Glutamatergic neuron (in vitro differentiated cells): ENCODE data around the gene NISCH. TPM values are rescaled to one million over a fixed set of nuclear protein-coding genes. Genes with fewer than 3 reads are reported as not detected.
A peak's percentile ranks its signal among the peaks of the same experiment; 100 is the strongest.

Source experiments
- DNase-seq: peaks from one replicate; pipeline ENCODE4 v3.0.0; 2022
- H3K27ac Mint-ChIP-seq: one replicate; pipeline ENCODE4 v1.8.0; 2020; ENCODE audit warnings: mild to moderate bottlenecking, mixed read lengths, inconsistent platforms; ENCODE audit not compliant: unreplicated experiment
- H3K27me3 Mint-ChIP-seq: one replicate; pipeline ENCODE4 v1.8.0; 2020; ENCODE audit warnings: mild to moderate bottlenecking, moderate library complexity, mixed read lengths, inconsistent platforms; ENCODE audit not compliant: unreplicated experiment
- H3K36me3 Mint-ChIP-seq: one replicate; pipeline ENCODE4 v1.8.0; 2020; ENCODE audit warnings: mild to moderate bottlenecking, mixed read lengths, inconsistent platforms; ENCODE audit not compliant: unreplicated experiment
- H3K4me1 Mint-ChIP-seq: one replicate; pipeline ENCODE4 v1.8.0; 2020; ENCODE audit warnings: mild to moderate bottlenecking, low read depth, mixed read lengths, inconsistent platforms; ENCODE audit not compliant: unreplicated experiment
- H3K4me3 Mint-ChIP-seq: one replicate; pipeline ENCODE4 v1.8.0; 2020; ENCODE audit warnings: mild to moderate bottlenecking, mixed read lengths, inconsistent platforms; ENCODE audit not compliant: unreplicated experiment
- H3K9me3 Mint-ChIP-seq: one replicate; pipeline ENCODE4 v1.8.0; 2020; ENCODE audit warnings: mild to moderate bottlenecking, moderate library complexity, mixed read lengths, inconsistent platforms; ENCODE audit not compliant: unreplicated experiment
- total RNA-seq: library from RNA; stranded (reverse); fragmentation: NEBNext Ultra II Directional; extraction: Animal tissue kit (Norgen Biotek cat#: 25700); gene quantifications from one replicate; pipeline ENCODE4 v1.2.1, GENCODE V29; 2021; ENCODE audit not compliant: unreplicated experiment
- TF ChIP-seq, protein P1 (sequence below): fragments of 200-600 bp; sonication (generic); IDR thresholded peaks from one replicate; pipeline ENCODE4 v1.5.0; 2021; ENCODE audit not compliant: partially characterized antibody, unreplicated experiment

NISCH gene
- total RNA-seq, 1 donor from 2014 or later: 280 TPM

GRCh38 chr3:52490035-52490938, 34.9 kb downstream of the NISCH start:
- H3K36me3 Mint-ChIP-seq: no peaks in the 10 kb centered on the region
- H3K9me3 Mint-ChIP-seq: peaks cover 6% of the 10 kb centered on the region
- peak overlapping the region; percentile 33 for H3K27ac Mint-ChIP-seq
- H3K4me3 Mint-ChIP-seq: no peak overlapping the region
- peaks cover 10% of the 10 kb centered on the region for H3K4me1 Mint-ChIP-seq
- no peak for DNase-seq
- H3K27me3 Mint-ChIP-seq: peaks cover 6% of the 10 kb centered on the region
- TF ChIP-seq, protein P1, sequence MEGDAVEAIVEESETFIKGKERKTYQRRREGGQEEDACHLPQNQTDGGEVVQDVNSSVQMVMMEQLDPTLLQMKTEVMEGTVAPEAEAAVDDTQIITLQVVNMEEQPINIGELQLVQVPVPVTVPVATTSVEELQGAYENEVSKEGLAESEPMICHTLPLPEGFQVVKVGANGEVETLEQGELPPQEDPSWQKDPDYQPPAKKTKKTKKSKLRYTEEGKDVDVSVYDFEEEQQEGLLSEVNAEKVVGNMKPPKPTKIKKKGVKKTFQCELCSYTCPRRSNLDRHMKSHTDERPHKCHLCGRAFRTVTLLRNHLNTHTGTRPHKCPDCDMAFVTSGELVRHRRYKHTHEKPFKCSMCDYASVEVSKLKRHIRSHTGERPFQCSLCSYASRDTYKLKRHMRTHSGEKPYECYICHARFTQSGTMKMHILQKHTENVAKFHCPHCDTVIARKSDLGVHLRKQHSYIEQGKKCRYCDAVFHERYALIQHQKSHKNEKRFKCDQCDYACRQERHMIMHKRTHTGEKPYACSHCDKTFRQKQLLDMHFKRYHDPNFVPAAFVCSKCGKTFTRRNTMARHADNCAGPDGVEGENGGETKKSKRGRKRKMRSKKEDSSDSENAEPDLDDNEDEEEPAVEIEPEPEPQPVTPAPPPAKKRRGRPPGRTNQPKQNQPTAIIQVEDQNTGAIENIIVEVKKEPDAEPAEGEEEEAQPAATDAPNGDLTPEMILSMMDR: no peak

DNA sequence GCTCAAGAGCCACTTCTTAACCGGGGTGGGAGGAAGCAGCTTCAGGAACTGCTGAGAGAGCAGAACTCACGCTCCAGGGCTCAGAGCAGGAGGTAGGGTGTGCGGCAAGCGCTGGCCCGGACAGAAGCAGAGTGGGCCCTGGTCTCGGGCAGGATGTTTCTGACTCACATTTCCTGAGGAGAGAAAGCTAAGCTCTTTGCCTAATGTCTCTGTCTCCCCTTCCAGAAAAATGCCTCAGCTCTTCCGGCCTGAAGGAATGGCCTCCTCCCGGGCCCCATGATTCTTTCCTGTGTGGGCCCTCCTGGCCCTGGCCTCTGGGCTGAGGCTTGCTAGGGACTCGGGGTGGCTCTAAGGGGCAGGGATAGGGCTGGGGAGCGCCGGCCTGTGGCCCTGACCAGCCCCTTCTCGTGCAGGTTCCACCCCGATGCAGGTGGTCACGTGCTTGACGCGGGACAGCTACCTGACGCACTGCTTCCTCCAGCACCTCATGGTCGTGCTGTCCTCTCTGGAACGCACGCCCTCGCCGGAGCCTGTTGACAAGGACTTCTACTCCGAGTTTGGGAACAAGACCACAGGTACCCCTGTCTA, 35.6 kb downstream of the NISCH start:
- Mint-ChIP-seq H3K36me3 (no peaks in the 10 kb centered on the region), H3K27ac (no peak overlapping the region), H3K9me3 (peaks cover 6% of the 10 kb centered on the region), H3K27me3 (peaks cover 6% of the 10 kb centered on the region), H3K4me3 (no peak overlapping the region), H3K4me1 (peaks cover 10% of the 10 kb centered on the region)
- TF ChIP-seq, protein P1: no peak
- no peak for DNase-seq

GRCh38 chr3:52492059-52492458, 36.7 kb downstream of the NISCH start:
- peaks cover 10% of the 10 kb centered on the region for H3K4me1 Mint-ChIP-seq
- H3K4me3 Mint-ChIP-seq: no peak overlapping the region
- no peaks in the 10 kb centered on the region for H3K36me3 Mint-ChIP-seq
- DNase-seq: no peak
- H3K27me3 Mint-ChIP-seq: peaks cover 10% of the 10 kb centered on the region
- TF ChIP-seq, protein P1: no peak
- peaks cover 6% of the 10 kb centered on the region for H3K9me3 Mint-ChIP-seq
- no peak overlapping the region for H3K27ac Mint-ChIP-seq

DNA sequence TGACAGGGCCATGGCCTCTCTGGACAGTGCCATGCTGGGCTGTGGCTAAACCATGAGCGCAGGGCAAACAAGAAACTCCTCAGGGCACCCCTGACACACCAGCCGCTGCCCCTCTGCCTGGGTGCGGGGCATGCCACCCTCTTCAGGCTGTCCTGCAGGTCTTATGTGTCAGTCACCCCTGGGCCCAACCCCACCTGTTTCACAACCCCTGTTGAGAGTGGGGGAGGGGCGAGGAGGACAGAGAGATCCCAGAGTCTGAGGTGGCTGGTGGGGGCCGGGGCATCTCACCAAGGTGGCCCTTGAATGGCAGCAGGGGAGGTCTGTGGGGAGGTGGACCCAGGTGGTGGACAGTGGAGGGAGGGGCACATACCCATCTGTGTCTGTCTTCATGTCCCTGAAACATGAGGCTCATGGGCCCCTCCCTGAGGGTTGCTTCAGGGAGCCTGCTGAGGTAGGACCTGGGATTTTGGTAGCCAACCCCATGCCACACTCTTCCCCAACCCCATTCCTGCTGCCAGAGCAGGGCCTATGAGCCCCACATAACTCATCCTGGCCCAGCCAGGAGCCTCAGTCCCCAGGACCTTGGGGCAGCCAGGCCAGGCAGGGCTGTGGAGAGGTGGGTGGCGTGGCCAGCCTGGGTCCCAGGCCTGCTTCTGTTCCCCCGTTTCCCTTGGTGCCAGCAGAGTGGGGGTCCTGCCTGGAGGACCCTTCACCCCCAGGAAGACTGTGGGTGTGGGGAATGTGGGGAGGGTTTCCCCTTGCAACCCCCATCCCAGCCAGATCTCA, 38.0 kb downstream of the NISCH start:
- Mint-ChIP-seq H3K27me3 (peaks cover 10% of the 10 kb centered on the region), H3K4me3 (no peak overlapping the region), H3K4me1 (peaks cover 10% of the 10 kb centered on the region), H3K9me3 (peaks cover 3% of the 10 kb centered on the region), H3K36me3 (no peaks in the 10 kb centered on the region), H3K27ac (no peak overlapping the region)
- DNase-seq: no peak
- TF ChIP-seq, protein P1: no peak
